GM18508 (cell line): Measurements from ENCODE around the gene GET3.

Experiments used
- ATAC-seq: cut with Tn5 transposase; IDR thresholded peaks from one replicate; pipeline ENCODE4 v1.9.1; 2021; ENCODE audit warnings: moderate number of reproducible peaks; ENCODE audit not compliant: insufficient read depth, unreplicated experiment

Gene GET3

DNA sequence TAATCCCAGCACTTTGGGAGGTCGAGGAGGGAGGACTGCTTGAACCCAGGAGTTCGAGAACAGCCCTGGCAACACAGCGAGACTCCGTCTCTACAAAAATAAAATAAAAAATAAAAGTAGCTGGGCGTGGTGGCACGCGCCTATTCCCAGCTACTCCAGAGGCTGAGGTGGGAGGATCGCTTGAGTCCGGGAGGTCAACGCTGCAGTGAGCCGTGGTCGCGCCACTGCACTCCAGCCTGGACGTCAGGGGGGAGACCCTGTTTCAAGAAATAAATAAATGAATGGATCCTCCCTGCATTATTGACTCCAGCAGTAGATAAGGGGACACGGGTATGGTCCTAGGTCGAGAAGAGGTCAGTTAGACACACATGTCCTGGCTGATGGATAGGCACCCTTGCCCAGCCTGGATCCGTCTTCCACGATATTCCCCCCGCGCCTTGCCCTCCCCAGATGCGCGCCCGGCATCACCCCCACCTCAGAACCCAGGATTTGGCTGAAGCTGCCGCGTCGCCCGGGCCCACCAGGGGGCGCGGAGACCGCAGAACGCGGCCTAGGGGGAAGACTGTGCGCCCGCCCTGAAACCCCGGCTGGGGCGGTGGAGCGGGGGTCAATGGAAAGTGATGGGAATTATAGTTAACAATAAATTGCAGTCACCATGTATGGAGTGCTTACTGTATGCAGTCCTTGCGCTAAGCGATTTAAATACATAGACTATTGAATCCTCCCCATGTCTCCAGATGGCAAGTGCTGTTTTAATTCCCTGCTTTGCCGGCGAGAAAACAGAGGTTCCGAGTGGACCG lies 40.1 kb downstream of the GET3 start:
- no peak for ATAC-seq

DNA sequence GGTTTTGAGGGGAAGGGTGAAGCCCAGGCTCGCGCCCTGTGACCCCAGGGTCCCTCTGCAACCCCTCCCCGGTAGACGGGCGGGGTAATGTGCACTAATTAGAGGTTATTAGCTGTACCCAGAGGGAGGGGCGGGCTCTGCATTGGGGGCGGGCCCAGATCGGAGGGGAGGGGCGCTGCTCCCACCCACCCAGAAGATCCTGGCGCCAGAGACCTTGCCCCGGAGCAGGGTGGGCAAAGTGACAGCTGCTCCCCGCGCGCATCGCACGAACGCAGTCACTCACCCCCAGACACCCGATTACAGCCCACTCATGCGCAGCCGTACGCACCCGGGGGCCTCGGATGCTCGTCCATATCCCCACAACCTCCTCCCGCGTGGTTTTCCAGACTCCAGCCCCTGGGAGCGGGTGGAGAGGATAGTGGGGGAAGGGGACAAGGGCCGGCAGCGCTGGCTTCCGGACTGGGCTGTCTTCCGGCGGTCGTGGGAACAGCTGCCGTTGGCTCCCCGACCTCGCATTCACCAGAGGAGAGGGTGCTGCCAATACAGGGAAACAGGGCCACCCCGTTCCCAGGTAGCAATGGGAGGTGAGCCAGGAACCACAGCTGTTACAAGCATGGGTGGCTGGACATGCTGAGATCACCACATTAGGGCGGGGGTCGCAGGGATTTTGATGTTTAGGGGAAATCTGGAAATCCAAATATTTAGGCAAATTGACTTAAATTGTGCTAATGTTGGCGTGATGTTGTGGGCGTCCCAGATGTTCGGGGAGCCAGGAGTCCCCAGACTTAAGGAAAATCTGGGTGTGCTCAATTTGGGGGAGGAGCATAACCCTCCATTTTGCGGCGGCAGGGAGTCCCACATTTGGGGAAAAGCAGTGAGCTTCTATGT lies 41.0 kb downstream of the GET3 start:
- ATAC-seq = no peak

DNA sequence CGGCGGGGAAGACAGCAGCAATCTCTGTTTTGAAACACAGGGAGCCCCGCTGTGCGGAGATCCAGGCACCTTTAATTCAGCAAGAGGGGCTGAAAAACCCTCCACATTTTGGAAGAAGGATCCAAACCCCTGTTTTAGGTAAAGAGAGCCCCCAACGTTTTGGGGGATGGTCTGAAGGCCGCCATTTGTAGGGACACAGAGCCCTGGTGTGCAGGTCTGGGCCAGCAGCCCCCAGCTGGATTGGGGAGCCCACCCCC lies 41.5 kb downstream of the GET3 start:
- no peak for ATAC-seq

DNA sequence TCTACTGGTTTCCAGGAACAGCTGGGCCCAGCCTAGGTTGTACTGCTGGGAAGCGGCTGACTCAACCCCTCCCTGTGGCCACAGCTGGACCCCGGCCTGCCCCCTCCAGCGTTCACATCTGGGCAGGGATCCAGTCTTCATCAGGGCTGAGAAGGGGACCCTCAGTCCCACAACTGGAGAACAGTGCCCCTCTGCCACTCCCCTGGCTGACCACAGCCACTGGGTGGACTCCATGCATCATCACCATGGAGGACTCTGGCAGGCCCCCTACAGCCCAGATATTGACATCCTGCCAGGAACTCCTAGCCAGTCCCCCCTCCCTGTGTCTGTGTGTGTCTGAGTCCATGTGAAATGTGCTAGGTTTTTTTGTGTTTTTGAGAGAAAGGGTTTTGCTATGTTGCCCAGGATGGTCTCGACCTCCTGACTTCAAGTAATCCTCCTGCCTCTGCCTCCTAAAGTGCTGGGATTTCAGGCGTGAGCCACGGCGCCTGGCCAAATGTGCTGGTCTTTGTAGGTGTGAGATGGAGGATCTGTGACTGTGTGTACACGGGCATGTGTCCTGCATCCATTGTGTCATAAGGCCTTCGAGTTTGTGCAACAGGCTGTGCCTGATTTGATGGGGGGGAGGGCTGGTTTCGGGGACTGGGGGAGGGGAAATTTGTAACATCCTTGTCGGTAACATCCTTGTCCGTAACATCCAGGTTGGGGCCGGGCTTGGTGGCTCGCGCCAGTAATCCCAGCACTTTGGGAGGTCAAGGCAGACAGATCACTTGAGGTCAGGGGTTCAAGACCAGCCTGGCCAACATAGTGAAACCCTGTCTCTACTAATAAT lies 42.1 kb downstream of the GET3 start:
- no peak for ATAC-seq

DNA sequence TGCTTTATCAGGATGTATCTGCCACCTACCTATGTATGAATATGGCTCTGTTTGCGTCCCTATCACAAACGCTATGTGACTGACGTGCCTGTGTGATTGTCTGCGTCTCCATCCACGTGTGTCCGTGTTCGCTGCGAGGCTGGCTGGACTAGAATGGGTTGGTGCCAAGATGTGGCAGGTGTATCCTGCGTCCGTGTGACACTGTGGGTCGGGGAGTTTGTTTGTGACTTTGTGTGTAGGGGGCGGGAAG lies 44.8 kb downstream of the GET3 start:
- no peak for ATAC-seq

DNA sequence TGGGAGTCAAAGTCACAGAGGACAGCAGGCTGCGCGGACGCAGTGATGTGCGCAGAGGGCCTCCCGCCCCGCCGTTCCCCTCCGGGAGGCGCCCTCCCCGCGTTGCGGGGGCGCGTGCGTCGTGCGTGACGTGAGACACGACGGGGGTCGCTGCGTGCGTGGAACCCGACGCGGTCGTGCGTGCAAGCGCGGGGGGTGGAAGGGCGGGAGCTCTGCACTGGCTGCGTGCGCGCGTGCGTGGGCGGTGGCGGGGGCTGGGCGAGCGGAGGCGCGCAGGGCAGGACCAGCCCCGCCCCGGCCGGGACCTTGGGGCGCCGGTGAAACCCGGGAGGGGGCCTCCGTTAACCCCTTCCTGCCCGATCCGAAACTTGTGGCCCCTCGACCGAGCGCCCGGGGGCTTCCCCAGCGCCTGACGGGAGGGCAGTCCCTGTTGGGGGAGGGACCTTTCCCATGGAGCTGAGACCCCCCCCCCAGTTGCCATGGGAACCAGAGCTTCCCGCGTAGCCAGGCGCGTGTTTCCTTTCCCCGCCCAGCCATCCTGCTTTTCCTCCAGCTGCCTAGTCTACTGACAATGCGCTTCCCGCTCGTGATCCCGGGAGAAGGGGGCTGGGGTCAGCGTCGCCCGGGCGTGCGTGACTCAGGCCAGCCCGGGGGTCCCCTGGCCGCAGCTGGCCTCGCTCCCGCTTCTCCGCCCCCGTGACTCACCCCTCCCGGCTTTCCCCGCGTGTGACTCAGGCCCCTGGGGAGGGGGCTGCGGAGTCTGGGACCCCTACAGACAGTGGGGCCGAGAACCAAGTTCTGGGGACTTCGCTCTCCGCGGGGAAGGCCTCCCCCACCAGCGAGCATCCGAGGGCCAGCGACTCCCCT lies 45.4 kb downstream of the GET3 start:
- no peak for ATAC-seq

DNA sequence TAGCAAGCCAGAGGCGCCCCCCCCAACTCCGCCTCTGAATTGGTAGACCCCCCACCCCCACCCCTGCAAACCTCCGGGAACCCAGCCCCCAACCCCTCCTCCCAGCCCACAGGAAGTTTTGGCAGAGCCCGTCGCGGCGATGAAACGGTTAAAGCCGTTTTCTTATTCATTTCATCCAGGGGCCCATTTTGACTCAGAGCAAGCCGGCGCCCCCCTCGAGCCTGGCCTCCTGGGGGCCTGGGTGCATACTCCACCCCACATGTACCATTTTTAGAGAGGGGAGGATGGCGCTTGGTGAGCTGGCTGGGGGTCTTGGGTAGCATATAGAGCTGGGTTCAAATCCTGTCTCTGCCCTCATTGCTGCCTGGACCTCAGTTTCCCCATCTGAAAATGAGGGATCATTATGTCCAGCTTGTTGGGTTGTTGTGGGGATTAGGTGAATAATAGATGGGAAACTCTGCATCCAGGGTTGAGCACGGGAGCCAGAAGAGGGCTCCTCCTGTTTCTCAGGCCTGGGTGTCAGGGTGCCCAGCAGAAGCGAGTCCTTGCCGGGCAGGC lies 46.1 kb downstream of the GET3 start:
- no peak for ATAC-seq

DNA sequence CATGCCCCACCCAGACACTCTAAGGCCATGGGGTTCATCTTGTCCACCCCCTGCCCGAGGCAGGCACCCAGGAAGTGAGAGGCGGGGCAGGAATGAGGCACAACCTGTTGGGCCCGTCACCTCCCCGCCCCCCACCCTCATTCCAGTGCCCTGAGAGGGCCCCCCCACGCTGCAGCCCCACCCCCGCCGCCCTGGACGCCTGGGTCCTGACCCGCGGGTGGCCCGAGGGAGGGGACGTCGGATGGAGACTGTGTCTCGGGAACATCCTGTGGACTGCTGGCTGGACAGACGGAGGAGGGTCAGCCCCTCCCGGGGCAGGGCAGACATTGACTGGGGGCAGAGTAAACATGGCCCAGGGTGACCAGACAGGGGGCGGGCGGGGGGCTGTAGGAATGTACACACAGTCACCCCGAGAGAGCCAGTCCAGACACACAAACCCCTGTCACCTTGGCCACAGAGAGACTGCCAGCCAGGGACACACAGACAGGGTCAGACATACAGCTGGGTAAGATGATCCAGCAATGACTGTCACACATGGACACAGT lies 46.6 kb downstream of the GET3 start:
- ATAC-seq = no peak

DNA sequence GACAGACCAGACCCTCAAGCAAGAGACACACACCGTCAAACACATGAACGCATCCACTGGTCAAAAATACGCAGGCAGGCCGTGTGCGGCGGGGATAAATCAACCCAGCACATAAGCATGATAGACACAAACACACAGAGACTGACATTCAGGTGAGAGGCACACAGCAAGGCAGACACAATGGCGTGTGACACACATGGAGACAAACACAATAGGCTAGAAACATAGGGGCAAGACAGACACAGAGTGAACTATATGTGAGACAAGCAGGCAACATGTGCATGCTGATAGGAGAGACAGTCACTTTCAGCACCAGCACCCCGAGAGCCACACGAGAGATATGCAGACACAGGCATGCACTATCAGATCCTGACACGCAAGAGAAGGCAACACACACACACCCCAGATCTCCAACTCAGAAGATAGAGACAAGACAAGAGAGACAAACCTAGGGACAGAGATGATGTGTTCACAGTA lies 47.1 kb downstream of the GET3 start:
- ATAC-seq = no peak

DNA sequence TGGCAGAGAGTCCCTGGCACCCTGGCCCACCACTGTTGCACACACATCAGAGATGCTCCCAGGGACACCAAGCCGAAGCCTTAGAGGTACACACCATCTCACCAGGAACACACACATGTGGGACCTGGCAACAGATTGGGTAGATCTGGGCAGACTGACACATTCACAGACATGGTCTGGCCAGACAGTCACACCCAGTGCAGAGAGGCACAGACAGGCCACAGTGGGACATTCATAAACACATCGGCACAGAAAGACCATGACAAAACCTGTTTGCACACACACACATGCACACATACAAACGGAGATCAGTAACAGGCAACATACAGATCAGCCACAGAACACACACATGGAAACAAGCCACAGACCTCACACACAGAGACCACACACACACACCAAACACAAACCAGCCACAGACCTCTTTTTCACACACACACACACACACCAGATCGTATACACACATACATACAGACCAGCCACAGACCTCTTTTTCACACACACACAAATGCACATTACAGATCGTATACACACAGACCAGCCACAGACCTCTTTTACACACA lies 47.7 kb downstream of the GET3 start:
- no peak for ATAC-seq

DNA sequence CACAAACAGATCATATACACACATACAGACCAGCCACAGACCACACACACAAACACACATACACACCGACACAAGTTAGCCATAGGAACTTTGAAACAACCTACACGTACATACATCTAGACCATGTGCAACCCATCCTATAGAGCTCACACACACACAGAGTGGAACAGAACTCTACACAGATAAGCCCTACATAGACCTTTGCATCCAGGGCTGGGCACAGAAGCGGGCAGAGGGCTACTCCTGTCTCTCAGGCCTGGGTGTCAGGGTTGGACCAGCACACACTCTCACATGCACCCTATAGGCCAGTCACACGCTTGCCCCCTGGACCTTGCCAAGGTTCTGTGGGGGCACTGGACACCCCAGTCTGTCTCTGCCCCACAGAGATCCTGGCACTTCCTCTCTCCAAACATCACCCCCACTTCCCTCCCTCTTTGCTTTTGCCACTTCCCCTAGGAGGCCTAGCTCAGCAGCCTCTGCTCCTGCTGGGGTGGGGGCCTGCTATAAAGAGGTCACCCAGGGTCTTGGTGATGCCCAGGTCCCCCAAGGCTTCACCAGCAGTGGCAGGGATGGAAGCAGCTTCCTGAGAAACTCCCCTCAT lies 48.2 kb downstream of the GET3 start:
- no peak for ATAC-seq

DNA sequence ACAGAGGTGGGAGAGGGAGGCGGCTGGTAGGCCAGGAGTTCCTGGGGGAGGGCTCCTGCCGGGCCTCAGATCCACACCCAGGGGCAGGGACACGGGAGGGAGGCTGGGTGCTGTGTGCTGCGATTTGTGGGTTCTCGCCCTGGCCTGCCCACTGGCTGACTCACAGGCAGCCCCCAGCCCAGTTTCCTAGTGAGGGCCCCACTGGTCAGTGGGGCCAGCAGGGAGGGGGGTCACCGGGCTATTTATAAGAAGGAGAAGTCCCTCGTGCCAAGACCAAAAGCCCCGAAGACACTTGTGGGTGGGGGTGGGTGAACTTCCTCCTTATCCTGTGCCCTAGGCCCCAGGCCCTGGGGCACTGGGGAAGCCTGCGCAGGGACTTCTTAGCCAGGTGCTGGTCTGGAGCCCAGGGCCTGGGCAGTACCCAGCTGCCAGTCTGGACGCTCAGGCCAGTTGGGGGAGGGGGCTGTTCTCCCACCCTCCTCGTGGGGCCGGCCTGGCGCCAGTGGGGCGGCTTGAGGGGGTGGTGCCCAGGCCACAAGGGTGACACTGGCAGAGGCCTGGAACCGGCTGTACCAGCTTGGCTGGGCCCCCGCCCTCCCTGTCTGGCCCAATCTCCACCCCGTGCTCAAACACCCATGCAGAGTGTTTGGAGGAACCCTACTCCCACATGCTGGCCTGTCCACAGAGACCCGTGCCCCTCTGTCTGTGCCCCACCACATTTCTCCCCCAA lies 49.0 kb downstream of the GET3 start:
- no peak for ATAC-seq

DNA sequence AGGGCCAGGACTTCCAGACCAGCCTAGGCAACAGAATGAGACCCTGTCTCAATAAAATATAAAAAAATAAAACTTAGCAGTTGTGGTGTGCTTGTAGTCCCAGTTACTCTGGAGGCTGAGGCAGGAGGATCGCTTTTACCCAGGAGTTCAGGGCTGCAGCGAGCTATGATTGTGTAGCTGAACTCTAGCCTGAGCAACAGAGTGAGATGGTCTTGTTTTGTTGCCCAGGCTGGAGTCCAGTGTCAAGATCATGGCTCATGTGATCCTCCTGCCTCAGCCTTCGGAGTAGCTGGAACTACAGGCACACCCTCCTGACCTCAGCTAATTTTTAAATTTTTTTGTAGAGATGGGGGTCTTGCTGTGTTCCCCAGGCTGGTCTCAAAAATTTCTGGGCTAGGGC lies 49.7 kb downstream of the GET3 start:
- ATAC-seq = no peak

DNA sequence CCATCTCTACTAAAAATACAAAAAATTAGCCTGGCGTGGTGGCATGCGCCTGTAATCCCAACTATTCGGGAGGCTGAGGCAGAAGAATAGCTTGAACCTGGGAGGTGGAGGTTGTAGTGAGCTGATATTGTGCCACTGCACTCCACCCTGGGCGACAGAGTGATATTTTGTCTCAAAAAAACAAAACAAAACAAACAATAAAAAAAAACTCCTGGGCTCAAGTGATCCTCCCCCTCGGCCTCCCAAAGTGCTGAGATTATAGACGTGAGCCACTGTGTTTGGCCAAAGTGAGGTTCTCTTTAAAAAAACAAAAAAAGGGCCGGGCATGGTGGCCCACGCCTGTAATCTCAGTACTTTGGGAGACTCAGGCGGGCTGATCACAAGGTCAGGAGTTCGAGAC lies 50.2 kb downstream of the GET3 start:
- ATAC-seq = no peak

DNA sequence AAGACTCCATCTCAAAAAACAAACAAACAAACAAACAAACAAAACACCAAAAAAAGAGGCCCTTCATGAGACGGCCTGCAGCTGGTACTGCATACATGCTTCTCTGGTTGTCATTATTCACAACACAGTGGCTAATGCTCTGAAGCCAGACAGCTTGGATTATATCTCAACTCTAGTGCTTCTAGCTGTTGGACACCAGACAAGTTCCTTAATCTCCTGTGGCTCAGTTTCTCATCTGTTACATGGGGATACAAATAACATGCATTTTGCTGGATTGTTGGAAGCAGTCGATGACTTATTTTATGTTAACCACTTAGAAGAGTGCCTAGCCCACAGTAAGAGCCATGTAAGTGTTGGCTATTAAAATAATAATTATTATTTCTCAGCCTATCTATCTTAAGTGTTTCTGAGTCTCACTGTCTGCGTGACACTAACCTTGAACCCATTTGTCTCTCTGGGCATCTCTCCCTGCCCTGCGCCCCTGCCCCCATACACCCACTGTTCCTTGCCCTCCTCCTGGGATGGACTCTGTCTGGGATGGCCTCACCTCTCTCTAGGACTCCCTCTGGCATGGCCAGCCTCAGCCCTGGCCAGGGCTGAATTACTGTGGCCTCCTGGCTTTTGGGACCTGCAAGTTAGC lies 50.9 kb downstream of the GET3 start:
- ATAC-seq = no peak

DNA sequence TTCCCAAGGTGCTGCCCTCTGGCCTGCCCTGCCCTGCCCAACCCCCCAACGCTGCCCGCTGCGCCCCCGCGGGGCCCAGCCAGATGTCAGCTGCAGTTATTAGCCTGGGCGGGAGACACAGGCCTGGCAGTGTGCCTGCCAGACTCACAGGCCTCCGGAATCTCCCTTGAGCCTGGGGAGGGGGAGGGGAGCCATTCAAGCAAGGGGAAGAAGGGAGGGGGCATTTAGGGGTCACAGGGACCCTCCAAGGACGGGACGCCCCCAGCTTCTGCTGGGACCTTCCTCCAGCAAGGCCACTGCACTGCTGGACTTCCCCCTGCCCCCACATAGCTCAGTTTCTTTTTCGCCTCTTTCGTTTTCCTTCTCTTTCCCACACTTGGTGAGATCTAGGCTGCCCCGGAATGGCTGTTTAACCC lies 51.4 kb downstream of the GET3 start:
- no peak for ATAC-seq

DNA sequence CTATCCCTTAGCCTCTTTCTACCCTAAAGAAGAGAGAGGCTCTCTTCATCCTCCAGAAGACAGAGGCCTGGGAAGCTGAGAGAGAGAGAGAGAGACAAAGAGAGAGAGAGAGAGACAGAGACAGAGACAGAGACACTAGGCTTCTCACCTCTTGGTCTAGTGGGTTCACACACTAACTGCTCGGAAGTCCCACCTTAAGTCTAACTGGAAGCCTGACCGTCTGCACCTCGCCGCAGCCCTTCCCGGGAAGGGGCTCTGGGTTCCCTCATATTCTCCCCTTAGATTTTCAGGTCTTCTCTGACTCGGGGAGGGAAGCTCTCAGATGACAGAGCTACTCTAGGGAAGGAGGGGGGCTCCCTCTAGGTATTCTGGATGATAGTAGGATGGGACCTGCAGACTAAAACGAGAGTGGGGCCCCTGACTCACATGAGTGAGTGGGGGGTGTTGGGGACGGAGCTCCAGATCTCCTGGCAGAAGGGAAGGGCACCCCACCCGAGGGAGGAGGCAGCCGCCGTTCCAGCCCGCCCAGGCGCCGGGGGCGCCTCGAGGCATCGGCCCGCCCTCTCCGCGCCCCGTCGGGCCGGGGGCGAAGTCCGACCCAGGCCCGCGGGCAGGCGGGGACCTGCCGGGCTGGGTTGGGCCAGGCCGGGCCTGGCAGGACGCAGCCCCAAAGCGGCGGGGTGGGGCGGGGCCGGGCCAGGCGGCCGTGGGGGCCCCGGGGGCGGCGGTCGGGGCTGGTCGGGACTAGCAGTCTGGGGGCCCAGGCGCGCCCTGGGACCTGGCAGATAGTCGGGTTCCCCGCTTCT lies 52.0 kb downstream of the GET3 start:
- no peak for ATAC-seq
